ENCODE results near the gene IL19. TPM values are rescaled to one million over a fixed set of nuclear protein-coding genes. Genes with fewer than 3 reads are reported as not detected.

IL19 gene
- total RNA-seq, 4 donors from 2014 or later: not detected

- Histone ChIP-seq H3K27me3 (no peaks in the 10 kb centered on the region), H3K36me3 (no peaks in the 10 kb centered on the region), H3K9me3 (no peaks in the 10 kb centered on the region), H3K4me1 (no peaks in the 10 kb centered on the region), H3K27ac (no peak overlapping the region), H3K4me3 (no peak overlapping the region)
- in situ Hi-C loops (cut with MboI; ENCODE audit: low sequenced_read_pairs in 4 of 4) (no loop called here), intact Hi-C loops (cut with DNase I; ENCODE audit: low total_unique reads) (no loop called here)
- DNase-seq: no peak
- ATAC-seq: no peak
- TF ChIP-seq CTCF (IDR thresholded peaks at IDR 0.05 in 4 of 5, conservative IDR thresholded peaks at IDR 0.05 in 1 of 5): no peak
- no peak for TF ChIP-seq POLR2A (IDR thresholded peaks at IDR 0.05)
Measured at GRCh38 chr1:206855859-206856258, 85.3 kb downstream of the IL19 start.

- no peak overlapping the region for H3K27ac ChIP-seq
- ATAC-seq: no peak
- no peaks in the 10 kb centered on the region for H3K27me3 ChIP-seq
- no peaks in the 10 kb centered on the region for H3K36me3 ChIP-seq
- H3K4me1 ChIP-seq: no peaks in the 10 kb centered on the region
- intact Hi-C loops (cut with DNase I; ENCODE audit: low total_unique reads) (no loop called here), in situ Hi-C loops (cut with MboI; ENCODE audit: low sequenced_read_pairs in 4 of 4) (no loop called here)
- TF ChIP-seq POLR2A (IDR thresholded peaks at IDR 0.05) (no peak), CTCF (IDR thresholded peaks at IDR 0.05 in 4 of 5, conservative IDR thresholded peaks at IDR 0.05 in 1 of 5) (no peak)
- H3K4me3 ChIP-seq: no peak overlapping the region
- DNase-seq: no peak
- no peaks in the 10 kb centered on the region for H3K9me3 ChIP-seq
Measured at GRCh38 chr1:206856674-206857464, 86.3 kb downstream of the IL19 start.

GRCh38 chr1:206859082-206859521 is 88.5 kb downstream of the IL19 start:
- ATAC-seq: no peak
- no peaks in the 10 kb centered on the region for H3K36me3 ChIP-seq
- DNase-seq: no peak
- intact Hi-C loops (cut with DNase I; ENCODE audit: low total_unique reads): no loop called here
- no peak overlapping the region for H3K4me3 ChIP-seq
- in situ Hi-C loops (cut with MboI; ENCODE audit: low sequenced_read_pairs in 4 of 4): no loop called here
- no peak overlapping the region for H3K27ac ChIP-seq
- no peaks in the 10 kb centered on the region for H3K4me1 ChIP-seq
- TF ChIP-seq CTCF (IDR thresholded peaks at IDR 0.05 in 4 of 5, conservative IDR thresholded peaks at IDR 0.05 in 1 of 5) (no peak), POLR2A (IDR thresholded peaks at IDR 0.05) (no peak)
- no peaks in the 10 kb centered on the region for H3K27me3 ChIP-seq
- no peaks in the 10 kb centered on the region for H3K9me3 ChIP-seq

- Histone ChIP-seq H3K4me1 (peaks cover 0 to 1% of the 10 kb centered on the region in 2 donors), H3K36me3 (no peaks in the 10 kb centered on the region), H3K9me3 (no peaks in the 10 kb centered on the region), H3K27ac (no peak overlapping the region), H3K4me3 (no peak overlapping the region), H3K27me3 (no peaks in the 10 kb centered on the region)
- TF ChIP-seq POLR2A (IDR thresholded peaks at IDR 0.05) (no peak), CTCF (IDR thresholded peaks at IDR 0.05 in 4 of 5, conservative IDR thresholded peaks at IDR 0.05 in 1 of 5) (no peak)
- DNase-seq (no peak), ATAC-seq (no peak)
- intact Hi-C loops (cut with DNase I; ENCODE audit: low total_unique reads) (no loop called here), in situ Hi-C loops (cut with MboI; ENCODE audit: low sequenced_read_pairs in 4 of 4) (loop anchor here (10.0 kb wide), 1 partner anchor 55 kb away; no protein-coding TSS in a partner anchor)
Measured at GRCh38 chr1:206860165-206860564, 89.6 kb downstream of the IL19 start.
